HPDE6-E6E7 (cell line): Measurements from ENCODE around the gene GGTA1.
A peak's percentile ranks its signal among the peaks of the same experiment; 100 is the strongest.
"Not testable (repeated sequence)": the region's sequence is repeated elsewhere in the genome, so short reads cannot be mapped to it uniquely, and the experiment has no call there.

ENCODE experiments used
- DNase-seq: peaks from one replicate; pipeline ENCODE4 v3.0.0; 2011; ENCODE audit warnings: missing footprints; ENCODE audit errors: extremely low spot score

The GGTA1 gene

DNA sequence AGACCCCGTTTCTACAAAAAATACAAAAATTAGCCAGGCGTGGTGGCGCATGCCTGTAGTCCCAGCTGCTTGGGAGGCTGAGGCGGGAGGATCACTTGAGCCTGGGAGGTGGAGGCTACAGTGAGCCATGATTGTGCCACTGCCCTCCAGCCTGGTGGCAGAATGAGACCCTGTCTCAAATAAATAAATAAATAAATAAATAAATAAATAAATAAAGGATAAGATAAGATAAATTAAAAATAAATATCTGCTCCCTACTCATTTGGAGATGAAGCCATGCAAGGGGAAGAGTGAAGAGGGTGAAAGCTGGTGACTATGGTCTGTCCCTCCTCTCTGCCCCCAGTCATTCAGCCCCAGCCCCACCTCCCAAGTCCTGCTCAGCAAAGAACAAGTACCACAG, 41.2 kb downstream of the GGTA1 start:
- not testable (repeated sequence) for DNase-seq

GRCh38 chr9:121455527-121456239, 44.0 kb downstream of the GGTA1 start:
- DNase-seq: no peak

DNA sequence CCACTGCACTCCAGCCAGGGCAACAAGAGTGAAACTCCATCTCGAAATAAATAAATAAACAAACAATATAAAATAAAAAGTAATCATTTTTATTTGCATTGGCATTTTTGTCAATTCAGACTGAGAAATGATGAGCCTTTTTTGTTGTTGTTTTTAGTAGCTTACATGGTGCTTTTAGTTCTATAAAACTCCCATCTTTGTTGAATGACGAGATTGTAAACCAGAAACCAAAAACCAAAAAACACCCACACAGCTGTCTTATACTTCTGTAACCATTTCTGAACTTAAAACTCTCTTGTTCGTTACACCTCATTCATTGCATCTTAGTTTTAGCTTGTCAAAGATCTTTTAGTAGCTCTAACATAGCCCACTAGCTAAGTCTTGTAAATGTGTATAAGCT, 44.7 kb downstream of the GGTA1 start:
- no peak for DNase-seq

DNA sequence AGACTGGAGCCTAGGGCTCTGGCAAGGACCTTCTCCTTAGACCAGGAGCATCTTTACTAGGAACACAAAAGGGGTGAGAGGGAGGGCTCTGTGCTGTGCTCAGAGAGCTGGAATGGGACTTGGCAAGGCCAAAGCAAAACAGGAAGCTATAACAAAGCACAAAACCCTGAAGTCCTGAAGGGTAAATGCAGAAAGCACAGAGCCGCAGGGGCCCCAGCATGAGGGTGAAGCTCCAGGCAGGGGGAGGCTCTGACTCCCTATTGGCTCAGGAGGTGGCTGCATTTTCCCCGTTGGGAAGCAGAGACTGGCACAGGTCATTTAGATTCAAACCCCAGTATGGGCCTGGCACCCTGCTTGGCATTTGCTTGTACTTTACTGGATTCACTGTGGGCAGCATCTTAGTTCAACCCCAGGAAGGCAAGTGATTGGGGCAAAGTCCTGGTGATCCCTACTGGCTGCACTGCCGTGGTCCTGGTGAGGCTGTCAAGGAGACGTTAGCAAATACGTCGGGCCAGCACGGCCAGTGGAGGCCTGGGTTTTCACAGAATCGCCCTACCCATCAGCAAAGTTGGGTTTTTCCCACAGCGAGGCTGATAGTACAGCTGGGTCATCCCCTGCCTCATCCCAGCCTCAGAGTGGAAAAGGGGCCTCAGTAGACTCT, 46.3 kb downstream of the GGTA1 start:
- no peak for DNase-seq

DNA sequence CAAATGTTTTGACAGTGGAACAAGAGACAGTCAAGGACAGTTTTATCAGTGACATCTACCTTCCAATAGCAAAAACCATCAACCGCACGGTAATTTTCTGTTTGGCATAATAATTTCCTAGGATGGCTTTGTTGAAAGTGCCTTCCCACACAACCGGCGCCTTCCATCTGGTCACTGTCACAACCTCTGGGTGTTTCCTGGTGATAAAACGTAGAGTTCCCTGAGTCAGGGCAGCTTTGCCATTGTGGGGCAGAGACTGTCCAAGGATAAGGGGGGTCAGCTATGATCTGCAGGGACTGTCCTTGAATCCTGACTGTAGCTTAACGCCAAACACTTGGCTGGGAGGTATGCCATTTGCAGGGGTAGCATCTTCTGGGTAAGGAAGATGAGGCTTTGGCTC, 47.6 kb downstream of the GGTA1 start:
- no peak for DNase-seq

DNA sequence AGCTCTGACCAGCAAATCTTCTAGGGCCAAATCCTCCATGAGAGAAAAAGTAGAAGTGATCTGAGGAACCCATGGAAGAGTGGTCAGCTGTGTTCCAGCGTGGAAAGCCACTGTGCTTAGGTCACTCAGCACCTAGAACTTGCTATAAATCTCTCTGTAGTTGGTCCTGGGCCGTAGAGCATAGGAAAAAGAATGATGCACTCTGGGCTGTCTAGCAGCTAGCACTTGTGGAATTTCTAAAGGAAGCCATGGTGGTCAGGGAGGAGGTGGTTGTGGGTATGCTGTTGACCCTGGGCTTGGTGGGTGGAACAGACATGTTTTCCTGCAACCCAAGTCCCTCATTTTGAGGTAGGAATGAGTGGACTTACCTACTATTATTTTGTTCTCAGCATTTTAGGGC, 48.1 kb downstream of the GGTA1 start:
- DNase-seq: no peak

DNA sequence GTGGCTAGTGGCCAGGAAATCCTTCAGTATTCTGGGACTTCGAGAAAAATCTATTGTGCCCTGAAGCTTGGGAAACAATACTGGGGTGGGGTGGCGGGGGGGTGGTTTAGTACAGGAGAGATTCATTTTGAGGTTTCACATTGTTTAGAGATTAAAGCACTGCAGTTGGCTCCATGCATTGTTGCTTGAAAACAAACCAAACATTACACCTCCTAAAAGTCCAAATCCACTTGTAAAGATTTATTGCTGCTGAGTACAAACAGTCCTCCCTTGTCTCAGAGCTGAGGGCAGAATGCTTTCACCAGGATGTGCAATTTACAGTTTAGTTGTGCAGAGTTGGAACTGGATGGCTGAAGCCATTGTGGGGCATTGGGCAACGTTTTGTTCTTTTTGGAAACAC, 49.4 kb downstream of the GGTA1 start:
- DNase-seq: no peak

DNA sequence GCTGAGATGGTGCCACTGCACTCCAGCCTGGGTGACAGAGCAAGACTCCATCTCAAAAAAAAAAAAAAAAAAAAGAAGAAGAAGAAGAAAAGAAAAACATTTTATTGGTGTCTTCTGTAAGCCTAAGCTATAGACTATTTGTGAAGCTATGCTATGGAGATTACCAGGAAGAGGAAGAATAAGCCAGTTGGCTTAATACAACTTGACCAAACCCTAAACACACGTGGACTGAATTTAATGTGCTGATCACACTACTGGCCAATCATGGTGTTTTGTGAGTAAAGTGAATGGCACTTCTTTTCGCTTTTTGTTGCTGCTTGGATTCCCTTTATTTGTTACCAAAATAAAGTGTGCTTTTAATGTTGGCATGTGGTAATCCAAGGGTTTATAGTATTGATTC, 49.9 kb downstream of the GGTA1 start:
- no peak for DNase-seq

DNA sequence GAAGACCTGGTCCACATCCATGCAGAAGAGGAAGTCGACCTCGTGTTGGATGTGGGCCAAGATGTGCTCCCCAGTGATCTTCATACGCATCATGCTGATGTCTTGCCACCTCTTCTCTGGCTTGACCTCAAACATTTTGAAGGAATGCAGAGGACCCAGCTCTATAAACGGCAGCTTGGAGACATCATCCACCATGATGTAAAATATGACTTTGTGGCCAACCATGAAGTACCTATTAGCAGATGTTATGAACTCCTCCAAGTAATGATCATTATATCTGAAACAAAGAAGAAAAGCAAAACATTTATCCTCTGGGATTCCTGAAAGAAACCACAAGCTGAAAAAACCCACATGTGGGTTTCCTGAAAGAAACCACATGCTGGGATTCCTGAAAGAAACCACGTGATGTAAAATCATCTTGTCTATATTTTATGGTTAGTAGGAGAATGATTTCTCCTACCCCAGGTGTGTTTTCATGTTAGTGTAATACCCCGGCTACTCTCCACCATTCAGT, 52.3 kb downstream of the GGTA1 start:
- no peak for DNase-seq

- no peak for DNase-seq
Observed at GRCh38 chr9:121445986-121446385, 53.7 kb downstream of the GGTA1 start.

GRCh38 chr9:121443981-121444380, 55.7 kb downstream of the GGTA1 start:
- no peak for DNase-seq

DNA sequence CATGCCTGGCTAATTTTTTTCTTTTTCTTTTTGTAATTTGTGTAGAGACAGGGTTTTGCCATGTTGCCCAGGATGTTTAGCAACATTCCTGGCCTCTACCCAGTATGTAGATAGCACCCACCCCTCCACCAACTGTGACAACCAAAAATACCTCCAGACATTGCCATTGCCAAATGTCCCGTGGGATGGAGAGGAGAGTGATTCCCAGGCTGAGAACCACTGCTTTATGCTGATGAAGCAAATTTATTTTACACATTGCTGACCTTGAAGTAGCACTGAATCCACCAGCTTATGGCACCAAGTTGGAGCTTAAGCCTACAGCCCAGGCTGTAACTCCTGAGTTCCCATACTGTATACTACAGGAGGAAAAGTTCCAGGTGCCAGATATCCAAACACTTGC, 58.5 kb downstream of the GGTA1 start:
- DNase-seq: no peak

DNA sequence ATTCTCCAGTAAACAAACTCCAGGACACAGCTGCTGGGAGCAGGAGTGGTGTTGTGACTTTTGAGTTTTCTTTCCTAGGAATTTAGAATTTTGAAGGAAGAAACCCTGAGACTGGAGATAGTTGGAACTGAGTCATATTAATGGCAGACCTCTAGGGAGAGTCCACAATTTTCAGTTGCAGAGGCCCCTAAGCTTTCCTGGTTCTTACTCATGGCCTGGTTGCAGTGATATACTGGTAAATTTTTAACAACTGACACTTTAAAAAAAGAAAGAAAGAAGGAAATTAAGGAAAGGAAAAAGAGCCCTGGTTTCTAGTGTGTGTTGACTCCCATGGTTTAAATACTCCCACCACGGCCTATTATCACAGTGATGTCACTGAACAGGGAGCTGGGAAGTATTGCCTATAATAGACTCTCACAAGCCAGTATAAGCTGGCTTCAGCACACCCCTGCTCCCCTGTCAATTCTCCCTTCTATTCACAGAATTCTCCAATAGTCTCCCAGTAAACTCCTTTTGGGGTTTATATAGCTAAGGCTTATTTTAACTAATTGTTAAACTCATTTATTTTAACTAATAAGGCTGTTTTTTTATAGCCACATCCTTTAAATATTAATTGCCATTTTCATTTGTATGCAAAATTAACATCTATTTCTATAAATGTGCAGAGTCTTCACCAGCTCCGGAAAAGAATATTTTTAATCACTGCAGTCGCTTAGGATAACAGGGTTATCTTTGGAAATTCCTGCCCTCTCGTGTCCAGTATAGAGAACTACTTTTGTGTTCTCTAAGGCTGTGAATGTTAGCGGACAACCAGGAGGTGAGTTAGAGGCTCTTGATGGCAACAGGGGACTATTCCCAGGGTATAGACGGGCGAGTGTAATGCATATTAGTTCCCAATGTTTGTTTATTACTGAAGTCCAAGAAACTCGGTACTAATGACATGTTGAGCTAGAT, 59.7 kb downstream of the GGTA1 start:
- peak; percentile 70 for DNase-seq

DNA sequence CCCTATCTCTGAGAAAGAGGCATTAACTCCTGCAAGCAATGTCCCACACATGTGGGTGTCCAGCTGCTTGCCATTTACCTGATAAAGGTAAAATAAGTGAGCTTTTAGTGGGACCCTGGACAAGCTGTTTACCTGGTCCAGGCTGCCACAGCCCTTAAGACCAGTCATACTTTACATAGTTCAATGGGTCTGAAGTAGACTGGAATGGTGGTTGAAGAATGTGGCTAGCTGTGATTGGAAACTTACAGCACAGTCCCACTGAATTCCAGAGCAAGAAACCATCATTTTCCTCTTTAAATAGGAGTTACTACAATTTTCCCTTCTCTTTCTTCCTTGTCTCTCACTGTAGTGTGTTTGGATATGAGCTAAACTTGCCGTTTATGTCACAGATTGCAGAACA, 60.6 kb downstream of the GGTA1 start:
- no peak for DNase-seq

- DNase-seq: no peak
Observed at GRCh38 chr9:121437891-121438290, 61.8 kb downstream of the GGTA1 start.

GRCh38 chr9:121437046-121437445, 62.6 kb downstream of the GGTA1 start:
- not testable (repeated sequence) for DNase-seq

DNA sequence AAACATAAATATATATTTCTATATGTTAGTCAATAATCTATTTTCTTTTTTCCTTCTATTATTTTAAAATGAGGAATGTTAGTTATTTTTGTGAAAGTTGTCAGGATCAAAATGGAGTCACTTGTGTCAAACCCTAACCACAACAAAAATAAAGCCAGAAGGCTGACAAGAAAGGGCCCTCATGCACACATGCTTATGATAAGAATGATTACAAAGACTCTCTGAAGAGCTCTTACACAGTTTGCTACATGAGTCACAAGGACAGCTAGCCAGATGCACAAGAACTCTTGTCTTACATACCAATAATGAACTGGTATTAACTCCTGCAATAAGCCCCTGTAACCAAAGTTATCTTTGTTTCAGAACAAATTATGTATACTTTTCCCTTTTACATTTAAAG, 64.7 kb downstream of the GGTA1 start:
- DNase-seq: no peak

- no peak for DNase-seq
Observed at GRCh38 chr9:121427899-121428298, 71.7 kb downstream of the GGTA1 start.

DNA sequence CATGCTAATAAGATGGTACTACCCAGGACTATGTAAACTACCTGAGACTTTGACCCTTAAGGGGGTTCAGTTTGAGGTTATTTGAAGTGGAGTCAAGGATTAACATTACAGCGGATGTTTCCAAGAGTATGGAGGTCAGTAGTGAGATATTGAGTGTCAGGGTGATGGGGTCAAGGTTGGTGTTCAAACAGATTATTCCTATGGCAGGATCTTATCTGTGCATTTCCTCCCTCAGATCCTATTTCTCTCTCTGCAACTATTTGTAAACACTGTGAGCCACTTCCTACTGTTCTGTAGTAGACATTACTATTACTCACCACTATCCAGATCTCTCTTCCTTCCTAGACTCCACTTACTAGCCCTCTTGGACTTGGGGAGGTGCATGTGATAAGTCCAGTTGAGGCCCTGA, 75.6 kb downstream of the GGTA1 start:
- DNase-seq: no peak

GRCh38 chr9:121411993-121412392, 87.7 kb downstream of the GGTA1 start:
- no peak for DNase-seq

DNA sequence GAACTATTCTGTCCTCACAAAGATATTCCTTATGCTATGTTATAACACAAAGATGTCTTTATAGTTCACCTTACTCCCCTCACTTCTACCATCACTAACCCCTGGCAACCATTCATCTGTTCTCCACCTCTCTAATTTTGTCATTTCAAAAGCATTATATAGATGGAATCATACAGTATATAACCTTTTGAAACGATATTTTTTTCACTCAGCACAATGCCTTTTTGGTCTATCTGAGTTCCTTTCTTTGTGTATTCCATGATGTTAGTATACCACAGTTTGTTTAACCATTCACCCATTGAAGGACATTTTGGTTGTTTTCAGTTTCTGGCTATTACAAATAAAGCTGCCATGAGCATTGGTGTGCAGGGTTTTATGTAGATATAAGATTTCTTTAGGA, 93.7 kb downstream of the GGTA1 start:
- no peak for DNase-seq
